Transverse colon (tissue), 3 donors: ENCODE measurements around the gene MTF2.

Experiments
- EP300 ChIP-seq: sonication (generic); formaldehyde crosslinking; IDR thresholded peaks from one replicate; pipeline ENCODE4 v1.6.1; 2017; ENCODE audit warnings: antibody characterized with exemption, low read depth
- TF ChIP-seq, protein P1 (sequence below), 5 experiments: fragments of 200-600 bp in 3 of 5; fragments of 450-650 bp in 2 of 5; sonication (generic) in 3 of 5; IDR thresholded peaks; 1 replicate in 2 of 5; 2 replicates in 3 of 5; pipeline ENCODE4 v1.5.1; 2016 to 2017; ENCODE audit warnings: antibody characterized with exemption in 5 of 5, inconsistent platforms in 3 of 5, mild to moderate bottlenecking in 2 of 5, moderate library complexity in 1 of 5

DNA sequence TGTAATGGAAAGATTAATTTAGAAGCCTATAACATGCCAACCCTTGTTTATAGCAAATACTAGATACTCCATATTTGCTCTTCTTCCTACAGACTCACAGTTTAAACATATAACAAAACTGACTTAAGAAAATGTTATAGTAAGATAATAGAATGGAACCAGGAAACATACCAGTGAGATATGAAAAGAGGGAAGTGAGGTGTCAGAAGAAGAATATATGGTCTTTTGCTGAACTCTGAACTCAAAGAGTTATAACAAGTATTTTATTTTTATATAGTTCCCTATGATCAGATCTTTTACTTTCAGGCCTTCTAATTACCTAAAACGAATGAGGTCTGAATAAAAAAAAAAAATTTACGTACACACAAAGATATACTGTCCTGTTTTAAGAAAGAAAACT lies 80.3 kb downstream of the MTF2 start:
- TF ChIP-seq, protein P1, sequence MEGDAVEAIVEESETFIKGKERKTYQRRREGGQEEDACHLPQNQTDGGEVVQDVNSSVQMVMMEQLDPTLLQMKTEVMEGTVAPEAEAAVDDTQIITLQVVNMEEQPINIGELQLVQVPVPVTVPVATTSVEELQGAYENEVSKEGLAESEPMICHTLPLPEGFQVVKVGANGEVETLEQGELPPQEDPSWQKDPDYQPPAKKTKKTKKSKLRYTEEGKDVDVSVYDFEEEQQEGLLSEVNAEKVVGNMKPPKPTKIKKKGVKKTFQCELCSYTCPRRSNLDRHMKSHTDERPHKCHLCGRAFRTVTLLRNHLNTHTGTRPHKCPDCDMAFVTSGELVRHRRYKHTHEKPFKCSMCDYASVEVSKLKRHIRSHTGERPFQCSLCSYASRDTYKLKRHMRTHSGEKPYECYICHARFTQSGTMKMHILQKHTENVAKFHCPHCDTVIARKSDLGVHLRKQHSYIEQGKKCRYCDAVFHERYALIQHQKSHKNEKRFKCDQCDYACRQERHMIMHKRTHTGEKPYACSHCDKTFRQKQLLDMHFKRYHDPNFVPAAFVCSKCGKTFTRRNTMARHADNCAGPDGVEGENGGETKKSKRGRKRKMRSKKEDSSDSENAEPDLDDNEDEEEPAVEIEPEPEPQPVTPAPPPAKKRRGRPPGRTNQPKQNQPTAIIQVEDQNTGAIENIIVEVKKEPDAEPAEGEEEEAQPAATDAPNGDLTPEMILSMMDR (IDR thresholded peaks at IDR 0.05): no peak
- no peak for TF ChIP-seq EP300
